Glutamatergic neuron (in vitro differentiated cells): Measurements from ENCODE around the gene PRMT5. TPM values are rescaled to one million over a fixed set of nuclear protein-coding genes. Genes with fewer than 3 reads are reported as not detected.

Experiments
- DNase-seq: peaks from one replicate; pipeline ENCODE4 v3.0.0; 2022
- H3K27ac Mint-ChIP-seq: one replicate; pipeline ENCODE4 v1.8.0; 2020; ENCODE audit warnings: mild to moderate bottlenecking, mixed read lengths, inconsistent platforms; ENCODE audit not compliant: unreplicated experiment
- H3K27me3 Mint-ChIP-seq: one replicate; pipeline ENCODE4 v1.8.0; 2020; ENCODE audit warnings: mild to moderate bottlenecking, moderate library complexity, mixed read lengths, inconsistent platforms; ENCODE audit not compliant: unreplicated experiment
- H3K36me3 Mint-ChIP-seq: one replicate; pipeline ENCODE4 v1.8.0; 2020; ENCODE audit warnings: mild to moderate bottlenecking, mixed read lengths, inconsistent platforms; ENCODE audit not compliant: unreplicated experiment
- H3K4me1 Mint-ChIP-seq: one replicate; pipeline ENCODE4 v1.8.0; 2020; ENCODE audit warnings: mild to moderate bottlenecking, low read depth, mixed read lengths, inconsistent platforms; ENCODE audit not compliant: unreplicated experiment
- H3K4me3 Mint-ChIP-seq: one replicate; pipeline ENCODE4 v1.8.0; 2020; ENCODE audit warnings: mild to moderate bottlenecking, mixed read lengths, inconsistent platforms; ENCODE audit not compliant: unreplicated experiment
- H3K9me3 Mint-ChIP-seq: one replicate; pipeline ENCODE4 v1.8.0; 2020; ENCODE audit warnings: mild to moderate bottlenecking, moderate library complexity, mixed read lengths, inconsistent platforms; ENCODE audit not compliant: unreplicated experiment
- total RNA-seq: library from RNA; stranded (reverse); fragmentation: NEBNext Ultra II Directional; extraction: Animal tissue kit (Norgen Biotek cat#: 25700); gene quantifications from one replicate; pipeline ENCODE4 v1.2.1, GENCODE V29; 2021; ENCODE audit not compliant: unreplicated experiment
- TF ChIP-seq, protein P1 (sequence below): fragments of 200-600 bp; sonication (generic); IDR thresholded peaks from one replicate; pipeline ENCODE4 v1.5.0; 2021; ENCODE audit not compliant: partially characterized antibody, unreplicated experiment

Gene PRMT5
- total RNA-seq, 1 donor from 2014 or later = 54.6 TPM

DNA sequence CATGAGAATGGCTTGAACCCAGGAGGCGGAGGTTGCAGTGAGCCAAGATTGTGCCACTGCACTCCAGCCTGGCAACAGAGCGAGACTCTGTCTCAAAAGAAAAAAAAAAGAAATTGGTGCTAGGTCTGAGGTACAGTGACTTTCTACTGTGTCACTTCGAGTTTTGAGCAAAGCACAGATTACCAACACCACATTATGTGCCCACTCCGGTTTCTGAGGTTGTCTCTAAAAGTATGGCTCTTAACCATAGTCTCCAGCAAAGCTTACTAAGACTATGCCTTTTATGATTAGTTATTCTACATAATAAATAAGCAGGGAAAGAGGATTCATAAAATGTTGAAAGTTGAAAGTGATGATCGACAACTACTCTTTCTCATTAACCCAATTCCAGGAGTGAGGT, 18.3 kb downstream of the PRMT5 start:
- no peak for DNase-seq
- Mint-ChIP-seq H3K9me3 (no peaks in the 10 kb centered on the region), H3K4me1 (peaks cover 5% of the 10 kb centered on the region), H3K27ac (no peak overlapping the region), H3K36me3 (no peaks in the 10 kb centered on the region), H3K4me3 (no peak overlapping the region), H3K27me3 (peaks cover 5% of the 10 kb centered on the region)
- TF ChIP-seq, protein P1, sequence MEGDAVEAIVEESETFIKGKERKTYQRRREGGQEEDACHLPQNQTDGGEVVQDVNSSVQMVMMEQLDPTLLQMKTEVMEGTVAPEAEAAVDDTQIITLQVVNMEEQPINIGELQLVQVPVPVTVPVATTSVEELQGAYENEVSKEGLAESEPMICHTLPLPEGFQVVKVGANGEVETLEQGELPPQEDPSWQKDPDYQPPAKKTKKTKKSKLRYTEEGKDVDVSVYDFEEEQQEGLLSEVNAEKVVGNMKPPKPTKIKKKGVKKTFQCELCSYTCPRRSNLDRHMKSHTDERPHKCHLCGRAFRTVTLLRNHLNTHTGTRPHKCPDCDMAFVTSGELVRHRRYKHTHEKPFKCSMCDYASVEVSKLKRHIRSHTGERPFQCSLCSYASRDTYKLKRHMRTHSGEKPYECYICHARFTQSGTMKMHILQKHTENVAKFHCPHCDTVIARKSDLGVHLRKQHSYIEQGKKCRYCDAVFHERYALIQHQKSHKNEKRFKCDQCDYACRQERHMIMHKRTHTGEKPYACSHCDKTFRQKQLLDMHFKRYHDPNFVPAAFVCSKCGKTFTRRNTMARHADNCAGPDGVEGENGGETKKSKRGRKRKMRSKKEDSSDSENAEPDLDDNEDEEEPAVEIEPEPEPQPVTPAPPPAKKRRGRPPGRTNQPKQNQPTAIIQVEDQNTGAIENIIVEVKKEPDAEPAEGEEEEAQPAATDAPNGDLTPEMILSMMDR = no peak

DNA sequence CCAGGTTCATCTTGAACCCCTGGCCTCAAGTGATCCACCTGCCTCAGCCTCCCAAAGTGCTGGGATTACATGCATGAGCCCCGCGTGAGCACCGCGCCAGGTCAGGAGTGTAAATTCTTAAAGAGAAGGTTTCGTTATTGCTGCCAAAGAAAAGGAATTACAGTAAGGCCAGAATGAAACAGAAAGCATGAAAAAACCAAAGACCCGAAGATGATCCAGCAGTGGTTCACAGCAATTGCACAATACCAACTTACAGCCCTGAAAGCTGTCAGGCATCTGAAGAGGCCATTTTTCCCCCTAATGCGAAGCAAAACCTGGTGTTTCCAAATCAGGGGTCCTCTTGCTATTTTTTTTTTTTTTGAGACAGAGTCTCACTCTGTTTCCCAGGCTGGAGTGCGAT, 20.6 kb downstream of the PRMT5 start:
- Mint-ChIP-seq H3K36me3 (no peaks in the 10 kb centered on the region), H3K27me3 (peaks cover 5% of the 10 kb centered on the region), H3K4me3 (no peak overlapping the region), H3K4me1 (peaks cover 5% of the 10 kb centered on the region), H3K27ac (peak overlapping the region; percentile 78), H3K9me3 (no peaks in the 10 kb centered on the region)
- no peak for DNase-seq
- TF ChIP-seq, protein P1 = no peak

DNA sequence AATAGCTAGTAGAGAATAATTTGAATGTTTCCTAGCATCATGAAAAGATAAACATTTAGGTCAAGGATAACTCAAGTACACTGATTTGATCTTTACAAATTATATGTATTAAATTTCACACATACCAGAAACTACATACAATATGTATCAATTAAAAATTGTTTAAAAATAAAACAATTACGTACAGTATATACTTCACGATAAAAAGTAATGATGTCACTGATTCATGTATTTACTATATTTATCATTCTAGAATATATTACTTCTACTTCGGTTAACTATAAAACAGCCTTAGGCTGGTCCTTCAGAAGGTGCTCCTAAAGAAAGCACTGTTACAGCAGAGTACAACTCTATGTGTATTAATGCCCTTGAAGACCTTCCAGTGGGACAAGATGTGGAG, 21.7 kb downstream of the PRMT5 start:
- peaks cover 5% of the 10 kb centered on the region for H3K4me1 Mint-ChIP-seq
- TF ChIP-seq, protein P1 = no peak
- H3K36me3 Mint-ChIP-seq = no peaks in the 10 kb centered on the region
- DNase-seq = no peak
- H3K9me3 Mint-ChIP-seq = no peaks in the 10 kb centered on the region
- peaks cover 5% of the 10 kb centered on the region for H3K27me3 Mint-ChIP-seq
- no peak overlapping the region for H3K27ac Mint-ChIP-seq
- H3K4me3 Mint-ChIP-seq = no peak overlapping the region

DNA sequence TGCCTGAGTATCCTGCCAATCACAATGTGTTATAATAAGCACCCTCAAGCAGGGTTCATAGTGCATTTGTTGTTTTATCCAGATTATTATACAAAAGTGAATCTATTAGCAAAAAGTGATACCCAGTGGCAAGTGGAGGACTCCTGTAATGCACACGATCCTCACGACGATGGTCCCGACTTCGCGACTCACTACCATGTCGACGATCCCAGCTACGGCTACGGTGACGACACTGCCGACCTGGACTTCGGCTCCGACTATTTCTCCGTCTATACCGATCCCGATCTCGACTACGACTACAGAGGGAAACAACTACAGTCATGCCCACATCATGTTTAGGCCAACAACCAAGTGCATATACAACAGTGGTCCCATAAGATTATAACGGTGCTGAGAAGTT, 23.1 kb downstream of the PRMT5 start:
- Mint-ChIP-seq H3K4me3 (no peak overlapping the region), H3K4me1 (peaks cover 7% of the 10 kb centered on the region), H3K27ac (no peak overlapping the region), H3K27me3 (peaks cover 5% of the 10 kb centered on the region), H3K9me3 (no peaks in the 10 kb centered on the region), H3K36me3 (no peaks in the 10 kb centered on the region)
- no peak for DNase-seq
- TF ChIP-seq, protein P1 = no peak

DNA sequence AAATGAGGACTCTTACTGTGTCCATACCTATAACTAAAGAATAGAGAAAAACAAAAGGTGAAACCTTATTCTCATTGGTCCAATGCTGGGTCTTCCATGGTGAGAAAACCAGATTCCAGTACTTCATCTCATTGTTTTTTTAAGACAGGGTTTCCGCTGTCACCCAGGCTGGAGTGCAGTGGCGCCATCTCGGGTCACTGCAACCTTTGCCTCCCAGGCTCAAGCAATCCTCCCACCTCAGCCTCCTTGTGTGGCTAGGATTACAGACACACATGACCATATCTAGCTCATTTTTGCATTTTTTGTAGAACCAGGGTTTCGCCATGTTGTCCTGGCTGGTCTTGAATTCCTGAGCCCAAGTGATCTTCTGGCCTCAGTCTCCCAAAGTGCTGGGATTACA, 23.5 kb downstream of the PRMT5 start:
- H3K9me3 Mint-ChIP-seq = no peaks in the 10 kb centered on the region
- TF ChIP-seq, protein P1 = no peak
- H3K27ac Mint-ChIP-seq = no peak overlapping the region
- H3K4me3 Mint-ChIP-seq = no peak overlapping the region
- H3K4me1 Mint-ChIP-seq = peaks cover 7% of the 10 kb centered on the region
- no peaks in the 10 kb centered on the region for H3K36me3 Mint-ChIP-seq
- DNase-seq = no peak
- peaks cover 5% of the 10 kb centered on the region for H3K27me3 Mint-ChIP-seq
